ENCODE measurements around the gene SUSD6. TPM values are rescaled to one million over a fixed set of nuclear protein-coding genes. Genes with fewer than 3 reads are reported as not detected.
"Not testable (repeated sequence)": the region's sequence is repeated elsewhere in the genome, so short reads cannot be mapped to it uniquely, and the experiment has no call there.

SUSD6 gene
- total RNA-seq, 1 donor from 2014 or later: 34.7 TPM

DNA sequence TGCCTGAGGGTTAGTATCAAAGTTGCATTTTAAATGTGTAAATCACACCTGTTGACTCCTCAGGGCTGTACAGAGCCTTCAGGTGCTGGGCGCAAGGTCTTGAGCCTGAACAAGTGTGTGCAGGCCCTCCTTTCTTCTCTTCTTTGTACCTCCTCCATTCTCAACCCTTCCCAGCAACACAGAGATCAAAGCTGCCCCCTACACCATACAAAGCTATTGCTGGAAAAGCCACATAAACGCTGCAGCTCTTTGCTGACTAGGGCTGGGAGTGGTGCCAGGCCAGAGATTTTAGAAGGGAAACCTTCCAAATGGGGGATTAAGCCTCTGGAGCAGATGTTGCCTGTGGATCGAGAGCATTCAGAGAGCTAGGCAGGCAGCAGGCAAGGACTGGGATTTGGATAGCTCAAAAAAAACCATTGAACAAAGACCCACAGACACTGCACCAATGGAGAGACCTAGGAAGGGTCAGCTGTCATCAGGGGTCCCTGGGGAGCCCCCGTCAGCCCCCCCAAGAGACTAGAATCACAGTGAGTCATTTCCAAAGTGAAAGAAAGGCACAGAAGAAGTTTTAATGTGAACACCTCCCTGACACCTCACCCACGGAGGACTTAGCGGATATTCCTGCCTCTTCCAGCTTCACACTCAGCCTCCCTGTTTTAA is 18.2 kb upstream of the SUSD6 start:
- TF ChIP-seq, protein P1, sequence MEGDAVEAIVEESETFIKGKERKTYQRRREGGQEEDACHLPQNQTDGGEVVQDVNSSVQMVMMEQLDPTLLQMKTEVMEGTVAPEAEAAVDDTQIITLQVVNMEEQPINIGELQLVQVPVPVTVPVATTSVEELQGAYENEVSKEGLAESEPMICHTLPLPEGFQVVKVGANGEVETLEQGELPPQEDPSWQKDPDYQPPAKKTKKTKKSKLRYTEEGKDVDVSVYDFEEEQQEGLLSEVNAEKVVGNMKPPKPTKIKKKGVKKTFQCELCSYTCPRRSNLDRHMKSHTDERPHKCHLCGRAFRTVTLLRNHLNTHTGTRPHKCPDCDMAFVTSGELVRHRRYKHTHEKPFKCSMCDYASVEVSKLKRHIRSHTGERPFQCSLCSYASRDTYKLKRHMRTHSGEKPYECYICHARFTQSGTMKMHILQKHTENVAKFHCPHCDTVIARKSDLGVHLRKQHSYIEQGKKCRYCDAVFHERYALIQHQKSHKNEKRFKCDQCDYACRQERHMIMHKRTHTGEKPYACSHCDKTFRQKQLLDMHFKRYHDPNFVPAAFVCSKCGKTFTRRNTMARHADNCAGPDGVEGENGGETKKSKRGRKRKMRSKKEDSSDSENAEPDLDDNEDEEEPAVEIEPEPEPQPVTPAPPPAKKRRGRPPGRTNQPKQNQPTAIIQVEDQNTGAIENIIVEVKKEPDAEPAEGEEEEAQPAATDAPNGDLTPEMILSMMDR (IDR thresholded peaks at IDR 0.05; ENCODE audit: unreplicated experiment): no peak
- H3K4me1 Mint-ChIP-seq: peaks cover 27% of the 10 kb centered on the region
- peak; percentile 48 to 73 for DNase-seq (ENCODE audit: low spot score in 2 of 2, unreplicated experiment in 2 of 2)
- no peak overlapping the region for H3K4me3 Mint-ChIP-seq
- peak overlapping the region; percentile 80 for H3K27ac Mint-ChIP-seq
- H3K36me3 Mint-ChIP-seq: no peaks in the 10 kb centered on the region
- H3K27me3 Mint-ChIP-seq (ENCODE audit: low read depth): no peaks in the 10 kb centered on the region
- H3K9me3 Mint-ChIP-seq: no peaks in the 10 kb centered on the region

DNA sequence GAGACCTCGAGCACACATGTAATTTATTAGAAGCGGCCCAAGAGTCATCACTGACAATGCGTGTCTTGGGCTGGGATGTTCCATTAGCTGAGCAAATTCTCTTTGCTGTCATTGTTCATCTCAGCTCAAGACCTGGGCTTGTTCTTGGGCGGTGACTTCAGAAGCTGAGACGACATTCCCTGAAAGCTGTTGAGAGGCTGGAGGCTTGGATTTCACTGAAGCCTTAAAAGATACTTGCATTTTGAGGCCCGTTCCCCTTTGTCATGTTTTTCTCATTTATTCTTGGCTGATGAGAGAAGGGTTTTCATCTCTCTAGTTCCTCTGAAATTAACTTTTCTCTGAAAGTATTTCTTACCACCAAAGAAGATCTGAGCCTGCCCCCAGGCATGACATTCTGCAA is 16.6 kb upstream of the SUSD6 start:
- H3K36me3 Mint-ChIP-seq: no peaks in the 10 kb centered on the region
- peak overlapping the region; percentile 76 for H3K27ac Mint-ChIP-seq
- no peak for DNase-seq (ENCODE audit: low spot score in 2 of 2, unreplicated experiment in 2 of 2)
- peaks cover 27% of the 10 kb centered on the region for H3K4me1 Mint-ChIP-seq
- H3K4me3 Mint-ChIP-seq: no peak overlapping the region
- H3K9me3 Mint-ChIP-seq: no peaks in the 10 kb centered on the region
- no peaks in the 10 kb centered on the region for H3K27me3 Mint-ChIP-seq (ENCODE audit: low read depth)
- TF ChIP-seq, protein P1 (IDR thresholded peaks at IDR 0.05; ENCODE audit: unreplicated experiment): no peak

DNA sequence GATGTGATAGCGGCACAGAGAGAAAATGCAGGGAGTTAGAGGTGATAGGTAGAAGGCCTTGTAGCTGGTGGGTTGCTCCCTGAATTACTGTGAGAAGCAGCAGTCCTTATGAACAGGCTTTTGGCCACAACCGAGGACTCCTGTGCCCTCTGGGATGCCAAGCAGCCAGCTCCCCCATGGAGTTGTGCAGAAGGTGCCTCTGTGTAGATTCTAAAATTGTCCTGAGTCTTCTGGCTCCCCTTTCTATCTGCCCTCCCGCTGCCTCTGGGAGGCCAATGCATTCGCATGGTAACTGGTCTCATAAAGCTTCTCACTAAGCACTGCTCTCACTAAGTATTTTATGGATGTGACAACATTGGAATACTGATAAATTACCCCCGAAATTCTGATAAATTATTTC is 16.1 kb upstream of the SUSD6 start:
- Mint-ChIP-seq H3K4me3 (no peak overlapping the region), H3K36me3 (no peaks in the 10 kb centered on the region), H3K27me3 (ENCODE audit: low read depth) (no peaks in the 10 kb centered on the region), H3K4me1 (peaks cover 27% of the 10 kb centered on the region), H3K27ac (no peak overlapping the region), H3K9me3 (no peaks in the 10 kb centered on the region)
- TF ChIP-seq, protein P1 (IDR thresholded peaks at IDR 0.05; ENCODE audit: unreplicated experiment): no peak
- DNase-seq (ENCODE audit: low spot score in 2 of 2, unreplicated experiment in 2 of 2): no peak

DNA sequence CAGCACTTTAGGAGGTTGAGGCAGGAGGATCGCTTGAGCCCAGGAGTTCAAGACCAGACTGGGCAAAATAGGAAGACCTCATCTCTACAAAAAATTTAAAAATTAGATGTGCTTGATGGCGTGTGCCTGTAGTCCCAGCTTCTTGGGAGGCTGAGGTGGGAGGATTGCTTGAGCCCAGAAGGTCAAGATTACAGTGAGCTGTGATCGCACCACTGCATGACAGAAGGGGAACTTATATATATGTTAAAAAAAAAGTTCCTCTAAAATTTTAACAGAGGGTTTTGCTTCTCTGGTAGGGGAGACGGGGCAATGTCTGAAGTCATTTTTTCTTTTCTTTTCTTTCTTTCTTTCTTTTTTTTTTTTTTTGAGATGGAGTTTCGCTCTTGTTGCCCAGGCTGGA is 12.0 kb upstream of the SUSD6 start:
- not testable (repeated sequence) for DNase-seq (ENCODE audit: low spot score in 2 of 2, unreplicated experiment in 2 of 2); H3K36me3 Mint-ChIP-seq

DNA sequence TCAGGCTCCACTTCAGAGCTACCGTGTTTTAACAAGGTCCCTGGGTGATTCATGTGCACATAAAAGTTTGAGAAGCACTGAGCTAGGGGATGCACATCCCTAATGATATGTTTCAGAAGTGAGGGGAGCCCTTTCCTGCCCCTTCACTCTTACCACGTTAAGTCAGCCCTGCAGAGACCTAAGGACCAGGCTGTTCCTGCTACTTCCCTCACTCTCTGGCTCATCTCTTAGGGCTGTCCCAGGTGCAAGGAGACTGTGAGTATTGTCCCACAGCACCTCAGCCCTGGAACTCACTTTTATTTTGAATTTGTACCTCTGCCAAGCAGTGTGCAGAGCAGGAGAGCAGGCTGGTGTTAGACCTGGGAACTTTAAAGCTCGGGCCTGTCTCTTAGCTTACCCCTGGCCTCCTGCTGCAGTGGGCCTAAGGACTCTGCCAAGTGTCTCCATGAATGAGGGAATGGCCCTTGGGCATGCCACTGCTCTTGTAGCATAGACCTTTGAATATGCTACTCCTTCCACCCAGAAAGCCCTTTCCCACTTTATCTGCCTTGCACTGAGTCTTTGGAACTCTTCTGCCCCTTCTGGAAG is 11.0 kb upstream of the SUSD6 start:
- TF ChIP-seq, protein P1 (IDR thresholded peaks at IDR 0.05; ENCODE audit: unreplicated experiment): no peak
- H3K27ac Mint-ChIP-seq: no peak overlapping the region
- H3K27me3 Mint-ChIP-seq (ENCODE audit: low read depth): no peaks in the 10 kb centered on the region
- no peaks in the 10 kb centered on the region for H3K4me1 Mint-ChIP-seq
- H3K4me3 Mint-ChIP-seq: no peak overlapping the region
- DNase-seq (ENCODE audit: low spot score in 2 of 2, unreplicated experiment in 2 of 2): no peak
- H3K9me3 Mint-ChIP-seq: no peaks in the 10 kb centered on the region
- H3K36me3 Mint-ChIP-seq: no peaks in the 10 kb centered on the region

More for the DNA sequence above, 12.0 kb upstream of the SUSD6 start:
- H3K27me3 Mint-ChIP-seq (ENCODE audit: low read depth); H3K27ac Mint-ChIP-seq; H3K4me1 Mint-ChIP-seq; H3K9me3 Mint-ChIP-seq; H3K4me3 Mint-ChIP-seq: not testable (repeated sequence)

DNA sequence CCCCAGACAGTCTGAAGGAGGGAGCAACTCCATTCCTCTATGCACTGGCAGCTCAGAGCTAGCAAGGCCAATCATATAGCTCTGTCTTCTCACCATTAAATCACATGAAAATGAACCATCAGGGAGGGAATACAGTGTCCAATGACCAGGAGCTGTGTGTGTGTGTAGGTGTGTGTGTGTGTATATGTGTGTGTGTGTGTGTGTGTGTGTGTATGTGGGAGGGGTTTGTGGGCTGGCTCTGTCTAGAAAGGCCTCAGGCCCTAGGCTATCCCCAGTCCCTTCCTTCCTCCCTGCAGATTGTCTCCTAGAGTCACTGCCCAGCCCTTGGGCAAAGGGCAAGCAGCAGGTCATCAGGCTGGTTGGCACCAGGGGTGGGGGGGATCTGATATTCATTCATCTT is 5.7 kb upstream of the SUSD6 start:
- H3K4me1 Mint-ChIP-seq: peaks cover 18% of the 10 kb centered on the region
- TF ChIP-seq, protein P1 (IDR thresholded peaks at IDR 0.05; ENCODE audit: unreplicated experiment): no peak
- H3K4me3 Mint-ChIP-seq: no peak overlapping the region
- no peak overlapping the region for H3K27ac Mint-ChIP-seq
- H3K36me3 Mint-ChIP-seq: no peaks in the 10 kb centered on the region
- DNase-seq (ENCODE audit: low spot score in 2 of 2, unreplicated experiment in 2 of 2): no peak
- no peaks in the 10 kb centered on the region for H3K9me3 Mint-ChIP-seq
- no peaks in the 10 kb centered on the region for H3K27me3 Mint-ChIP-seq (ENCODE audit: low read depth)

All from mesothelial cell of epicardium (in vitro differentiated cells).